GM18505 (cell line): ENCODE data around the gene CELSR2.
A peak's percentile ranks its signal among the peaks of the same experiment; 100 is the strongest.

Experiments used
- ATAC-seq: cut with Tn5 transposase; IDR thresholded peaks from one replicate; pipeline ENCODE4 v1.9.1; 2021; ENCODE audit not compliant: unreplicated experiment
- POLR2A ChIP-seq: IDR thresholded peaks from 4 replicates; pipeline ENCODE4 v1.6.1; 2011; ENCODE audit warnings: borderline replicate concordance; ENCODE audit not compliant: insufficient read depth, insufficient read length; ENCODE audit errors: extremely low read depth

Gene CELSR2

GRCh38 chr1:109248797-109249629, at the start of gene CELSR2:
Gene CELSR2, plus strand, starts transcription at chr1:109249539. Its CDS starts 541 bp downstream, at chr1:109250080.
- no peak for TF ChIP-seq POLR2A
- ATAC-seq: peak; percentile 84

DNA sequence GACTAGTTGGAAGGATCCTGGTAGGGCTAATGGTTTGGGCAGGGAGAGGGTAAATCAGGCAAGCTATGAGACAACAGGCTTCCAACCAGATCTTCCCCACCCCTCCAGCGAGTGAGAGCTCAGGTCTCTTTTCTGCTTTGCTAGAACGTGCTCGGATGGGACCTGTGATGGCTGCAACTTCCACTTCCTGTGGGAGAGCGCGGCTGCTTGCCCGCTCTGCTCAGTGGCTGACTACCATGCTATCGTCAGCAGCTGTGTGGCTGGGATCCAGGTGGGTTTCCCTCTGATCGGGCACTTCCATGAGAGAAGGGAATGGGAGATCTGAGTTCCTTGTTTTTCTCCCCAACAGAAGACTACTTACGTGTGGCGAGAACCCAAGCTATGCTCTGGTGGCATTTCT, 49.6 kb upstream of the CELSR2 start:
- no peak for TF ChIP-seq POLR2A
- no peak for ATAC-seq

DNA sequence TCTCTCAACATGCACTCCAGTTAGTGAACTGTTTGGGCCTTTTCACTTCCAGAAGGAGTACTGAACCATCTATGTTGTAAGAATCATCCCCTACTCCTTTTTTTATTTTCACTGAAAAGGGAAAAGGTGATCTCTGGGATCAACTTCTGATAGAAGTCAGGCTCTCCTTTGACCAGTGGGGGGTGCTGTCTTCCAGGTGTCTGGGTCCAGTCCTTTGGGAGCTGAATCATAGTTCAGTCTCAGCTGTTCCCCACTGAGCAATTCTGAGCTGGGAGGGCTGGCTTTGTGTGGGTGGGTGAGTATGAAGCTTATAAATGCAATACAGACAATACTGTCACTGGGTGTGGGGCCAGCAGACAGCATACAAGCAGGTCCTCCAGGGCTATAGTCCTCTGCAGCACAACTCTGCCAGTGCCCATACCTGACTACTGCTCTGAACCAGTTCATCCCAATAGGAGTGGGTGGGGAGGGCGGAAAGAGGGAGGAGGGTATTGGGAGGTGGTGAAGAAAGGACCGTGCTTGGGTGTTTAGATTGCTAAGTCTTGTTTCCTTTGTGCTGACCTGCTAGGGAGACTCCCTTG, 48.1 kb upstream of the CELSR2 start:
- no peak for TF ChIP-seq POLR2A
- ATAC-seq: no peak

GRCh38 chr1:109204484-109204883, 44.9 kb upstream of the CELSR2 start:
- no peak for ATAC-seq
- TF ChIP-seq POLR2A: no peak

GRCh38 chr1:109206339-109206738, 43.0 kb upstream of the CELSR2 start:
- no peak for ATAC-seq
- TF ChIP-seq POLR2A: no peak

GRCh38 chr1:109207467-109208103, 41.8 kb upstream of the CELSR2 start:
- no peak for ATAC-seq
- TF ChIP-seq POLR2A: no peak

GRCh38 chr1:109208394-109208793, 40.9 kb upstream of the CELSR2 start:
- ATAC-seq: no peak
- TF ChIP-seq POLR2A: no peak

GRCh38 chr1:109208836-109209463, 40.4 kb upstream of the CELSR2 start:
- ATAC-seq: no peak
- no peak for TF ChIP-seq POLR2A

- no peak for ATAC-seq
Measured at GRCh38 chr1:109210058-109210457, 39.3 kb upstream of the CELSR2 start.

GRCh38 chr1:109213345-109213823, 36.0 kb upstream of the CELSR2 start:
- no peak for ATAC-seq
- TF ChIP-seq POLR2A: no peak

More at GRCh38 chr1:109210058-109210457, 39.3 kb upstream of the CELSR2 start:
- TF ChIP-seq POLR2A: no peak

DNA sequence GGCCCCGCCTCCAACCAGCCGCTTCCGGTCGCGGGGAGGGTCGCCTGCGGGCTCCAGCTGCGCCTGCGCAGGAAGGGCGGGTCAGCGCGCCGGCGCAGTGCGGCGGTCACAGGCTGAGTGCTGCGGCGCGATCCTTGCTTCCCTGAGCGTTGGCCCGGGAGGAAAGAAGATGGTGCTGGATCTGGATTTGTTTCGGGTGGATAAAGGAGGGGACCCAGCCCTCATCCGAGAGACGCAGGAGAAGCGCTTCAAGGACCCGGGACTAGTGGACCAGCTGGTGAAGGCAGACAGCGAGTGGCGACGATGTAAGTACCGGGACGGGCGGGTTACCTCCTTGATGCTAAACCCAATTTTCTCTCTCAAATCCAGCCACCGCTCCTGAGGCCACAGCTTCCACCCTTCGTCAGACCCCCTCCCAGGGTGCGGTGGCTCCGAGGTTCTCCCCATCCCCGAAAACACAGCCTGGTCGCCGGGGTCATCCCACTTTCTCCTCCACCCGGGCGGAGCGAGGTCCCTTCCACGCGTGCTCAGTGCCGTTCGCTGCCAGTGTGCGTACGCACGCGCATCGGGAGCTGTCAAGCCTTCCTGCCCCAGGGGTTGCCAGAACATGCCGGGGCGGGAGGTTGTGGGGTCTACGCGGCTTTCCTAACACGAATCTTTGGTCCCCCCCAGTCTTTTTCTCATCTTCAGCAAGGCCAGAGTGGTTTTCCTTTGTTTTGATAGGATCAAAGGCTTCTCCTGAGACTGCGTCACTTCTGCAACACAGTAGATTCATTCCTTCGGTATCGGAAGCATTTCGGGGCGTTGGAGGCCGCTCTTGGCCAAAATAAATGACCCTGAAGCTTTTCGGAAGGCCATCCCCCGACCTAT, 35.3 kb upstream of the CELSR2 start, which contains the start of gene SARS1:
Gene SARS1 (plus strand): TSS at position 95 of the 870 bp plus-strand sequence. CDS start 75 bp downstream, at position 170.
- peak; percentile 80 for ATAC-seq
- TF ChIP-seq POLR2A: peak; percentile 89
